T-cell (primary cell): Measurements from ENCODE around the gene CUL2. TPM values are rescaled to one million over a fixed set of nuclear protein-coding genes. Genes with fewer than 3 reads are reported as not detected.
"Not testable (repeated sequence)": the region's sequence is repeated elsewhere in the genome, so short reads cannot be mapped to it uniquely, and the experiment has no call there.

Experiments used
- ATAC-seq, 4 experiments: fragments of 200-7000 bp in 3 of 4; fragments of 150-1000 bp in 1 of 4; cut with Tn5 transposase; replicated peaks in 1 of 4; 1 replicate in 3 of 4; 2 replicates in 1 of 4; pipeline ENCODE4 v1.10.0; 2021; ENCODE audit warnings: moderate library complexity in 3 of 4, mild to moderate bottlenecking in 2 of 4, moderate number of reproducible peaks in 1 of 4
- CTCF ChIA-PET, 2 donors: fragments of 300-600 bp; sonication (Branson Sonifier 250); formaldehyde crosslinking; loops; one replicate each; lab custom pipeline; 2022; ENCODE audit warnings: antibody characterized with exemption in 2 of 2; lab: Charles Lee
- POLR2A ChIA-PET, 2 donors: fragments of 300-600 bp; sonication (Branson Sonifier 250); formaldehyde crosslinking; loops; one replicate each; lab custom pipeline; 2022; ENCODE audit warnings: antibody characterized with exemption in 2 of 2; lab: Charles Lee
- DNase-seq, 35 experiments: peaks; one replicate each; pipeline versions ENCODE4 v3.0.0 to v3.0.0-alpha.2; 2013 to 2023
- H3K27ac ChIP-seq: one replicate; pipeline ENCODE4 v1.5.1; 2013; ENCODE audit warnings: low read length
- H3K27me3 ChIP-seq, 2 experiments: replicated peaks in 1 of 2; 1 replicate in 1 of 2; 2 replicates in 1 of 2; pipeline versions ENCODE4 v1.6.1 to v1.7.0; 2013; ENCODE audit warnings: low read length in 1 of 2, mixed read lengths in 1 of 2; ENCODE audit not compliant: control insufficient read depth in 2 of 2, insufficient read depth in 2 of 2; ENCODE audit errors: extremely low read depth in 1 of 2
- H3K36me3 ChIP-seq, 2 donors: 1 replicate in 1 of 2; 2 replicates in 1 of 2; pipeline versions ENCODE4 v1.6.1 to v1.7.0; 2013; ENCODE audit warnings: low read length in 1 of 2; ENCODE audit not compliant: control insufficient read depth in 2 of 2, insufficient read depth in 1 of 2; ENCODE audit errors: extremely low read depth in 1 of 2
- H3K4me1 ChIP-seq, 2 experiments: 1 replicate in 1 of 2; 2 replicates in 1 of 2; pipeline versions ENCODE4 v1.6.1 to v1.7.0; 2013; ENCODE audit warnings: low read length in 2 of 2, mixed read lengths in 1 of 2; ENCODE audit not compliant: insufficient read depth in 2 of 2, control insufficient read depth in 1 of 2; ENCODE audit errors: extremely low read depth in 1 of 2
- H3K4me3 ChIP-seq, 2 donors: 1 replicate in 1 of 2; 2 replicates in 1 of 2; pipeline versions ENCODE4 v1.5.1 to v1.7.0; 2013; ENCODE audit warnings: mild to moderate bottlenecking in 2 of 2, low read length in 1 of 2, moderate library complexity in 1 of 2; ENCODE audit not compliant: control insufficient read depth in 1 of 2; ENCODE audit errors: extremely low read depth in 1 of 2
- H3K9me3 ChIP-seq: 2 replicates; pipeline ENCODE4 v1.7.0; 2013
- H3K27ac Mint-ChIP-seq, 2 donors: one replicate each; pipeline ENCODE4 v1.8.0; 2020 to 2021; ENCODE audit warnings: mild to moderate bottlenecking in 2 of 2, mixed read lengths in 2 of 2
- H3K27me3 Mint-ChIP-seq, 2 donors: one replicate each; pipeline ENCODE4 v1.8.0; 2021 to 2022; ENCODE audit warnings: mixed read lengths in 2 of 2
- H3K36me3 Mint-ChIP-seq: one replicate; pipeline ENCODE4 v1.8.0; 2021; ENCODE audit warnings: mixed read lengths
- H3K4me1 Mint-ChIP-seq, 3 donors: one replicate each; pipeline ENCODE4 v1.8.0; 2020 to 2022; ENCODE audit warnings: mixed read lengths in 3 of 3, mild to moderate bottlenecking in 1 of 3
- H3K4me3 Mint-ChIP-seq, 3 donors: one replicate each; pipeline ENCODE4 v1.8.0; 2020 to 2022; ENCODE audit warnings: mild to moderate bottlenecking in 3 of 3, mixed read lengths in 3 of 3, moderate library complexity in 3 of 3
- H3K9me3 Mint-ChIP-seq, 3 donors: one replicate each; pipeline ENCODE4 v1.8.0; 2020 to 2022; ENCODE audit warnings: mixed read lengths in 3 of 3
- WGBS: methylation state at CpG from one replicate; pipeline ENCODE4 v1.1.5; 2013; ENCODE audit warnings: missing lambda C conversion rate; ENCODE audit not compliant: insufficient coverage; 5-methylcytosine and 5-hydroxymethylcytosine counted together
- total RNA-seq, 35 experiments: library from RNA in 6 of 35; stranded (reverse) in 6 of 35; fragments of 120-200 nt in 1 of 35; gene quantifications; one replicate each; pipeline versions ENCODE4 v1.2.1 to v1.2.4 and lab custom pipeline; 2013 to 2026

CUL2 gene
- total RNA-seq, 5 donors from 2014 or later (not counting 1 experiment from before 2014, with no cell fraction given): 29.5 to 35.6 (median 31.2) TPM

DNA sequence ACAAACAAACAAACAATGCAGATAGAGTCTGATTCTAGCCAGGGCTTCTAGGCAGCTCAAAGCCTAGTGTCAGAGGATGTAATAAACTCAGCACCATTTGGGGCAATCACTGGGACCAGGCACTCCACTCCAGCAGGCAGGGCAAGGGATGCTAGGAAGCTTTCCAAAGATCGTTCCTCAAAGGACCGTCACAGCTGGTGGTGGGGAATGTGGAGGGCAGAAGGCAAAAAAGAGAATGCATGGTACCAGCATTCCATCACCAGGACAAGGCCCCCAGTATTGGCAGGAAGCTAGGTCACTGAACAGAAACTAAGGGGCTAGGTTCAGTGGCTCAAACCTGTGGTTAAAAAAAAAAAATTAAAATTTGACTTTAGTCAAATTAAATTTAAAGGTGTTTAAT is 94.2 kb downstream of the CUL2 start:
- Mint-ChIP-seq H3K9me3 (no peaks in the 10 kb centered on the region), H3K36me3 (peaks cover 9% of the 10 kb centered on the region), H3K27ac (no peak overlapping the region), H3K4me3 (no peak overlapping the region), H3K4me1 (peaks cover 7 to 13% (median 12%) of the 10 kb centered on the region in 3 donors), H3K27me3 (no peaks in the 10 kb centered on the region)
- ChIA-PET CTCF (interaction anchor here (0.7 to 2.1 kb wide), 4 partner anchors 16 to 200 kb away, joined by 3 to 7 read pairs (median 4); partner anchors contain the start of gene CREM (in 1 of the 2)), POLR2A (interaction anchor here in 1 of 2 donors (0.6 kb wide), 1 partner anchor 209 kb away, joined by 3 read pairs; no protein-coding TSS in a partner anchor)
- Histone ChIP-seq H3K4me1 (peaks cover 0 to 9% of the 10 kb centered on the region in 2 experiments), H3K36me3 (no peaks in the 10 kb centered on the region), H3K4me3 (no peak overlapping the region), H3K9me3 (no peaks in the 10 kb centered on the region), H3K27me3 (no peaks in the 10 kb centered on the region), H3K27ac (no peak overlapping the region)
- no peak for DNase-seq
- WGBS: no CpG with 5 or more reads among the region's 2 CpGs
- ATAC-seq: no peak

DNA sequence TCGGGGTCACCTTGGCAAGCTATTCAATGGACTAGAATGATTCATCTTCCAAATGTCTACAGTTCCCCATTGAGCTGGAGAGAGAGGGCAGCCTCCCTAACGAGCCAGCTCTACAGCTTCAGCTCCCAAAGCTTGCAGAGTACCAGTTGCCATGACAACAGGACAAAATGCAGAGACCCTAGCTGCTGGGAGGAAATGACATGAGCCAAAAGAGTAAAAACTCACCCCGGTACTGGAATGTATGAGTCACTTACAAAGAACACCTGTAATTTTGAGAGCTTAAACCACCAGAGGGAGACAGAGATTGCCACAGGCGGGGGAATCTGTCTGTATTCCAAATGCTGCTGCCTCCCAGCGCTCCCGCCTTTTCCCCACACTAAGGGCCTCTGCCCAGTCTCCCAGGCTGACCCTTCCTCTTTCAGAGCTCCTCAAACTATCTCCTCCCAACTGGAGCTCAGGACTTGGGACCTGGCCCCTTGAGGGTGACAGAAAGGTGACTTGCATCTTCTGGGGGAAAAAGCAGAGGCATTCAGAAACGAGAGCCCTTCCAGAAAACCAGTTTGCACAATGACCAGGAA is 95.5 kb downstream of the CUL2 start:
- ATAC-seq: peak; percentile 70 to 82 (median 72)
- CTCF ChIA-PET: interaction anchor here (0.6 to 2.1 kb wide), 15 partner anchors 15 to 257 kb away, joined by 3 to 11 read pairs (median 5); partner anchors contain the start of gene CREM (in 1 of the 2)
- H3K4me1 ChIP-seq: peaks cover 0 to 9% of the 10 kb centered on the region in 2 experiments
- no peak overlapping the region for H3K27ac ChIP-seq
- Mint-ChIP-seq H3K9me3 (no peaks in the 10 kb centered on the region), H3K27me3 (no peaks in the 10 kb centered on the region), H3K4me3 (no peak overlapping the region), H3K27ac (peak overlapping the region; percentile 19 to 55), H3K36me3 (peaks cover 5% of the 10 kb centered on the region), H3K4me1 (peaks cover 7 to 13% (median 12%) of the 10 kb centered on the region in 3 donors)
- peak in 20 of 35 experiments; percentile 2 to 58 (median 15) for DNase-seq
- no peaks in the 10 kb centered on the region for H3K9me3 ChIP-seq
- no peaks in the 10 kb centered on the region for H3K27me3 ChIP-seq
- POLR2A ChIA-PET: no interaction called here
- 13% methylated on average over 3 of the region's 7 CpGs for WGBS
- H3K4me3 ChIP-seq: no peak overlapping the region
- no peaks in the 10 kb centered on the region for H3K36me3 ChIP-seq

DNA sequence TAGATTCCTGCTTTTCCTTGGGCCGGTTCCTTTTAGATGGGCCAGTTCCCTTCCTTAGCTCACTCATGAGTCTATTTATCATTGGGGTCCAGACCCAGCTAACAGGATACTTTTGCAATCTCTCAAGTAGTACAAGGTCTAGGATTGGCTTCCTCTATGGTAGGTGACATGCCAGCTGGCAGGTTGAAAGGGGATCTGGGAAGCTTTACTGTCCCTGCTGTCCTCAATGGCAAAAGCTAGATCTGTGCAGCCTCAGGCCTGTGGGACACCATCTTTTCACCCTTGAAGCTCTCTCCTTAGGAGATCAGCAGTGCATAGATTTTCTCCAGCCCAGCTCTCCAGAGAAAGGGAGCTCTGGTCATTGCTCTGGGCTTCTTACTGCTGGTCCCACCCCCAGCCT is 96.4 kb downstream of the CUL2 start:
- ATAC-seq: no peak
- Histone ChIP-seq H3K27ac (no peak overlapping the region), H3K4me1 (peaks cover 0 to 9% of the 10 kb centered on the region in 2 experiments), H3K9me3 (no peaks in the 10 kb centered on the region), H3K4me3 (no peak overlapping the region), H3K27me3 (no peaks in the 10 kb centered on the region), H3K36me3 (no peaks in the 10 kb centered on the region)
- Mint-ChIP-seq H3K27me3 (no peaks in the 10 kb centered on the region), H3K4me3 (no peak overlapping the region), H3K27ac (peak overlapping the region in 1 of 2 donors; percentile 55), H3K4me1 (peaks cover 7 to 13% (median 12%) of the 10 kb centered on the region in 3 donors), H3K36me3 (no peaks in the 10 kb centered on the region), H3K9me3 (no peaks in the 10 kb centered on the region)
- ChIA-PET POLR2A (no interaction called here), CTCF (interaction anchor here (1.0 to 2.1 kb wide), 7 partner anchors 18 to 224 kb away, joined by 3 to 11 read pairs (median 7); no protein-coding TSS in a partner anchor)
- no CpG with 5 or more reads among the region's 1 CpG for WGBS
- DNase-seq: no peak

DNA sequence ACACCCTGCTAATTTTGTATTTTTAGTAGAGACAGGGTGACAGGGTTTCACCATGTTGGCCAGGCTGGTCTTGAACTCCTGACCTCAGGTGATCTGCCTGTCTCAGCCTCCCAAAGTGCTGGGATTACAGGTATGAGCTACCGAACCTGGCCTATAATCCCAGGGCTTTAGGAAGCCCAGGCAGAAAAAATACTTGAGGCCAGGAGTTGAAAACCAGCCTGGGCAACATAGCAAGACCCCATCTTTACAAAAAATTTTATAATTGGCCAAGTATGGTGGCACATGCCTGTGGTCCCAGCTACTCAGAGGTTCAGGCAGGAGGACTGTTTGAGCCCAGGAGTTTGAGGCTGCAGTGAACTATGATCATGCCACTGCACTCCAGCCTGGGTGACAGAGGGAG is 99.0 kb downstream of the CUL2 start:
- DNase-seq, H3K27me3 Mint-ChIP-seq, H3K9me3 Mint-ChIP-seq, H3K27me3 ChIP-seq, H3K27ac Mint-ChIP-seq, H3K27ac ChIP-seq, H3K36me3 ChIP-seq, ATAC-seq, CTCF ChIA-PET, H3K4me1 ChIP-seq, H3K4me3 ChIP-seq, POLR2A ChIA-PET, H3K4me3 Mint-ChIP-seq, H3K36me3 Mint-ChIP-seq, H3K9me3 ChIP-seq: not testable (repeated sequence)
- peaks cover 7 to 13% (median 12%) of the 10 kb centered on the region in 3 donors for H3K4me1 Mint-ChIP-seq
- 100% methylated on average over 1 of the region's 1 CpG for WGBS

DNA sequence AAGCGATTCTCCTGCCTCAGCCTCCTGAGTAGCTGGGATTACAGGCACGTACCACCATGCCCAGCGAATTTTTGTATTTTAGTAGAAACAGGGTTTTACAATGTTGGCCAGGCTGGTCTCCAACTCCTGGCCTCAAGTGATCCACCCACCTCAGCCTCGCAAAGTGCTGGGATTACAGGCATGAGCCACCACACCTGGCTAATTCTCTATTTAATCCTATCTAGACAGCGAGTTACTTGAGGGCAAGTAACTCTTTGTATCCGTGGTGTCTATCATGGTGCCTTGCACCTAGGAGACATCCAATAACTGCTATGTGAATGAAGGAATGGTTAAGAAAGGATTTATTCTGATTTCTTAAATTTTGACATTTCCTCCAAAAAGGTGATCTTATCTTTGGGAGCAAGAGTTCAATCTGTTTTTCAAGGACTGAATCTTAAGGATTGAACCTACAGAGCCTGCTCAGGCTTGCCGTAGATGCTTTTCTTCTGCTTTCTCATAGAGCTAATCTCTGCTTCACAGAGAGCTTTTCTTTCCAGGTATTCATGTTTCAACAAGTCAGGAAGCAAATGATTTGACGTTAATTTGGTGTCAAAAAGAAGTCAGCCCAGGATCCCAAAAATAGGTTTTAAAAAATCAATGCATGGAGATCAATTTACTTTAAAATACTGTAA is 101.6 kb downstream of the CUL2 start:
- WGBS: 94% methylated on average over 2 of the region's 8 CpGs
- CTCF ChIA-PET: no interaction called here
- H3K27ac Mint-ChIP-seq: no peak overlapping the region
- H3K4me1 ChIP-seq: no peaks in the 10 kb centered on the region
- ATAC-seq (no peak), DNase-seq (no peak)
- no peaks in the 10 kb centered on the region for H3K36me3 ChIP-seq
- H3K36me3 Mint-ChIP-seq: no peaks in the 10 kb centered on the region
- H3K27ac ChIP-seq: no peak overlapping the region
- no peak overlapping the region for H3K4me3 ChIP-seq
- H3K27me3 Mint-ChIP-seq: no peaks in the 10 kb centered on the region
- no peaks in the 10 kb centered on the region for H3K9me3 ChIP-seq
- H3K9me3 Mint-ChIP-seq: peaks cover 0 to 13% (median 10%) of the 10 kb centered on the region in 3 donors
- H3K4me3 Mint-ChIP-seq: no peak overlapping the region
- no peaks in the 10 kb centered on the region for H3K4me1 Mint-ChIP-seq
- POLR2A ChIA-PET: interaction anchor here in 1 of 2 donors (1.2 kb wide), 1 partner anchor 18 kb away, joined by 7 read pairs; no protein-coding TSS in a partner anchor
- H3K27me3 ChIP-seq: no peaks in the 10 kb centered on the region

DNA sequence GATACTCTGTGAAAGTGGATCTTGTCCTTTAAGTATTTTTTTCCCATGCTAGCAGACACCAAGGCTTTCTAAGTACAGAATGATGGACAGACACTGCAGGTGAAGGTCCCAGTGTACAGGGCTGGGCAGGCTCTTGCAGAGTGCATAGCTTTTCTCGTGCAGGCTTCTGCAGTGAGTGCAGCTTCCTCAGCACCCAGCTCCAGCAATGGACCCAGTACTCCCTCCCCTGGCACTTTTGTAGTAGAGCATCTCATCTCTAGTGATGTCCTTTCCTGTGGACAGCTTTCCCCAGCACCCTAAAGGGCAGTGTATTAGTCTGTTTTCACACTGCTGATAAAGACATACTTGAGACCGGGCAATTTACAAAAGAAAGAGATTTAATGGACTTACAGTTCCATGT is 104.3 kb downstream of the CUL2 start:
- no peaks in the 10 kb centered on the region for H3K27me3 ChIP-seq
- WGBS: 60% methylated on average over 1 of the region's 2 CpGs
- H3K4me1 Mint-ChIP-seq: no peaks in the 10 kb centered on the region
- H3K27ac Mint-ChIP-seq: no peak overlapping the region
- no peaks in the 10 kb centered on the region for H3K36me3 ChIP-seq
- ChIA-PET POLR2A (interaction anchor here in 1 of 2 donors (0.6 kb wide), 1 partner anchor 291 kb away, joined by 3 read pairs; no protein-coding TSS in a partner anchor), CTCF (no interaction called here)
- H3K9me3 ChIP-seq: no peaks in the 10 kb centered on the region
- no peak overlapping the region for H3K4me3 ChIP-seq
- DNase-seq (no peak), ATAC-seq (no peak)
- H3K9me3 Mint-ChIP-seq: peaks cover 0 to 13% (median 10%) of the 10 kb centered on the region in 3 donors
- H3K27me3 Mint-ChIP-seq: no peaks in the 10 kb centered on the region
- H3K36me3 Mint-ChIP-seq: no peaks in the 10 kb centered on the region
- no peak overlapping the region for H3K4me3 Mint-ChIP-seq
- no peaks in the 10 kb centered on the region for H3K4me1 ChIP-seq
- H3K27ac ChIP-seq: no peak overlapping the region
